ENCODE measurements around the gene SMCO4.

The SMCO4 gene

DNA sequence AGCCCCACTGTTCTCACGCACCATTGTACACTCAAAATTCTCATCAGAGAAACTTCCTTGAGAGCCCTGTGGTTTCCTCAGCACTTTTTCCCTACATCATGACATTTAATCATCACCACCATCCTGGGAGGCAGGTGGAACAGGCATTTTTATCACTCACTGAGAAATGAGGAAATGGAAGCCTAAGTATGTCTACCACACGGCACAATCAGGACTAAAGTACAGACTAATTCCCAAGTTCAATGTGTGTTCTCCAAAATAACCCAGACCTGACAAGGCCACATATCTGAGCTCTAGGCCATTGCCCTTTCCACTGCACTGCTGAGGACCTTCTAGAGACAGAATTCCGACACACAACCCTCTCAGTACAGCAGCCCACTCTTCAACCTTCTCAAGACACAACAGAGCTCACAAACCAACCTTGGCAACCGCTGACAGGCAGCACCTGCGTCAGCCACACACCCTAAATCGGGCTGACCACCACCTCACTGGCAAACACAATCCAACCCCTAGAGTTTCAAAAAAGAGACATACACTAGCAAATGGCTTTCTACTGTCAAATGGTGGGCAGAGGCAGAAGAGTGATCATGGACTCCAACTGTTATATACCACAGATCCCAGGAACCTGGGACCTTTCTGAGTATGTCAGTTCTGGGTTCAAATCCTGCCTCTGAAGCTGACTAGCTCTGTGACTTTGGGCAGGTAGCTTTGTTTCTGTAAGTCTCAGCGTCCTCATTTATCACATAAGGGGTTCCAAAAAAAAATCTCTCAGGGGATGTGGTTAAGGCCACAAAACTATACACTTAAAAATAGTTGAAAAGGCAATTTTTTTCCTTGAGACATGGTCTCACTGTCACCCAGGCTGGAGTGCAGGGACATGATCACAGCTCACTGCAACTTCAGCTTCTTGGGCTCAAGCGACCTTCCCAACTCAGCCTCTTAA, 16.3 kb downstream of the SMCO4 start:
- no peak for DNase-seq

DNA sequence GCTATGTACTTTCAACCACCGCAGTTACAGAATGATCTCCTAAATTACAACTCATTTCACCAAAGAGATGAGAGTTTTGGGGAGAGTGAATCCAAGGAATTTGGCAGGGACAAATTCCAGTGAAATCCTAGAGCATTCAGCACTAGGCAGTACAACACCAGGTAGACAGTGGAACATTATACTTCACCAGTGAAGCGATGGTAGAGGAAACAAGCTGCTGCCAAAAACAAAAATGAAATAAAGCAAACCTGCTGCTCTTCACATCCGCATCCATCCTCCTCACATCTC, 16.9 kb downstream of the SMCO4 start:
- DNase-seq: no peak

DNA sequence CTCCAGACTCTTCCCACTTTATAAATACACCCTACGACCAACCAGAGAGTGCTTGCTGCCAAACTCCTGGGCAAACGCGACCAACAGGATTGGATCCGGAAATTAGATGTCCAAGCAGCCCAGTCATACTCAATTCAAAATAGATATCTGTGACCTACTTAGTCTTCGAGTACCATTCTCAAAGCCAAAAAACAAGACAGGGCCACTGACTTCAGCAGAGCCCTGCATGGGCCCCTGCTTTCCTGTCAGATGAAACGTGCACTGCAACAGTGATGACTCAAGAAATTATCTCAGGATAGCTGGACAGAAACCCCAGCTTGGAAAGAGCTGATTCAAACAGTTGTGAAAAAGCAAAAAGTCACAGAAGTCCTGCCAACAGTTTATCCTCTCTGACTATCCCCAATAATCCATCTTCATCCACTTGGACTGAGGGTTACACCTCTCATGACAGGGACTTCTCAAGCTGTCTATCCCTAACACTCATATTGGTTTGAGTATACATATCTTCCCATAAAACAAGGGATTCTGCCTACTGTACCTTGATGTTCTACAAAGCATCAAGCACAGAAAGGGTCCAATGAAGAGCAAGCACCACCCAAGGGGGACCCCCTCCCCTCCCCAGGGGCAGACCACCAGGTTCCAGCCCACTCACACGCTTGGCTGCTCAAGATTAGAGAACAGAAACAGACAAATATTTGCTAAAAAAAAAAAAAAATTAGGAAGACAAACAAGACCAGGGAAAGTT, 17.4 kb downstream of the SMCO4 start:
- DNase-seq: no peak

DNA sequence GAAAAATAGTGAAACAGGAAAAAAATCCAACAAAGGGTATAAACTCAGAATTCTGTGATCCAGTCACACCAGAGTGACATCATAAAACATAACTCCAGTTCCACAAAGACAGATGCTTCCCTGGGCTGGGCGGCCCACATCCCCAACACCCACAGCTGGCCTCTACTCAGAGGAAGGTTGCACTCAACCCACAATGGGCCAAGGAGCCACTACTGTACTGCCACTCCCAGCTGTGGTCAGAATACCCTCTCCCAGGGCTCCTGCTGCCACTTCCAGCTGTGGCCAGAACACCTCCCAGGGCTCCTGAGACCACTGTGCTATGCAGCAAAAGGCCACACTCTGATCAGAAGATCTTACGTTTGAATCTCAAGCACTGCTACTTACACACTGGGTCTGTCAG, 18.3 kb downstream of the SMCO4 start:
- DNase-seq: no peak

DNA sequence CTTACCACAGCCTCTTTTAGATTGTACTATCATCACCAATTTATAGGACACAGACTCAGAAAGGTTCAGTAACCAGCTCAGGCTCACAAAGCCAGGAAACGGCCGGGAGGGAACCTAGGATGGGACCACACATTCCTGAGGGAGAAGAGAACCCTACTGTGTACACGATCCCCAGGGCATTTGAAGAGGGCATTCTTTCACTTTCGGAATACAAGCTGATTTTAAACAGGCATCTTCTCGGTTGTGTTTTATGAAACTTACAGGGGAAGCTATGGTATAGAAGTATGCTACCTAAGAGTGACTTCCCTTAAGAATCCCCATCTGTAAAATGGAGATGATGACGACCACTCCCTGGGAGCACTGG, 19.0 kb downstream of the SMCO4 start:
- DNase-seq: no peak

DNA sequence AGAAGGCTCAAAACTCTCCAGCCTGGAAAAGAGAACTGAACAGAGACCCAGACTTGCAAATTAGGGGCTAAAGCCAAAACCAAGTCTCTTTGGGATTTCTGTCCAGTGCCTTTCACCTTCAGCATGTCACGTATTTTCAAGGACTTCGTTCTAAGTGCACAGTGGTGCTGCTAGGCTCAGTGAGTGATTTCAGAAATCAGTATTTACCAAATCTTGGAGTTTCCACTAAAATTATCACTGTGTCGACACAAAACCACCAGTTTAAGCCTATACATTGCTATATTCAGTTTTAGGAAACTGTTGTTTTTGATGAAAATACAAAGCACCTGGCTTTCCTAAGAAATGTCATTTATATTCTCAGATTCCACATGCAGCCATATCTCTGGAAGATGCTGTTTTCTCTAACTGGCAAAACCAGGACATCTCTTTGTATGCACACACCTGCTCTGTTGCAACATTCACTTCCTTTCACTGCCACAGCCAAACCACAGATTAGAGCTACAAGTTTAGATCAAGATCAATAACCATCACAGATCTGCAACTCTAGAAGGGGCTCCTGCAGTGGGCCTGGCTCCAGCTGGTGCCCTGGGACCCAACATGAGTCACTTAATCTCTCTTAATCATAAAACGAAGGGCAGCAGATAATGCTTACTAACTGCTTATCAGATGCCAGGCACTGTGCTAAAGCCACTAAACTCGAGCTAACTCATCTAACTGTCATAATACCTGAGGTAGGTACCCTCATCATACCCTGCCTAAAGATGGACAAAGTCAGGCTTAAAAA, 22.3 kb downstream of the SMCO4 start:
- no peak for DNase-seq

DNA sequence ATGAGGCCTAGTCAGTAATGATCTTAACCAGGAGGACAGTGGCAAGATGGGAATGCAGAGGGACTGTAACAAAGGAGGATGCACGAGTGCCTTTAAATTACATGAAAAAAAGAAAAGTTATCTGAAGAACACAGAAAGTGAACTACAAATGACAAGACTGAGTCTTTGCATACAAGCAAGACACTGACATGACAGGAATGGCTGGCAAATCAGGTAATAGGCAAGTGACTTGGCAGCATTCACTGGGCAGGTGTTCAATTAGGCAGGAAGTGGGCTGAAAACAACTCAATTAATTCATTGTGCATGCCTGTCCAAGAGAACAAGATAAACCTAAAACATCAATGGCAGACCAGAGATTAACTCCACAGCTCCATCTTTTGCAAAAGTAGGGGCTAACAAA, 24.0 kb downstream of the SMCO4 start:
- DNase-seq: no peak

DNA sequence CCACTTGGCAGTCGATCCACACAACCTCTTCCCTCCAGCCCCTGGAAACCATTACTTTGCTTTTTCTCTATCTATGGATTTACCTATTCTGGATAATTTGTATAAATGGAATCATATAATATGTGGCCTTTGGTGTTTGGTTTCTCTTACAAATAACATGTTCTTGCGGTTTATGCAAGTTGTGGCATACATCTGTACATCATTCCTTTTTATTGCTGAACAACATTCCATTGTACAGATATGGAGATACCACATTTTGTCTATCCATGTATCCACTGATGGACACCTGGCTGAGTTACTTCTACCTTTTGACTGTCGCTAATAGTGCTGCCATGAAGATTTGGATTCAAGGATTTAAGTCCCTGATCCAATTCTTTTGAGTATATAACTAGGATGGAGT, 25.1 kb downstream of the SMCO4 start:
- DNase-seq: no peak

DNA sequence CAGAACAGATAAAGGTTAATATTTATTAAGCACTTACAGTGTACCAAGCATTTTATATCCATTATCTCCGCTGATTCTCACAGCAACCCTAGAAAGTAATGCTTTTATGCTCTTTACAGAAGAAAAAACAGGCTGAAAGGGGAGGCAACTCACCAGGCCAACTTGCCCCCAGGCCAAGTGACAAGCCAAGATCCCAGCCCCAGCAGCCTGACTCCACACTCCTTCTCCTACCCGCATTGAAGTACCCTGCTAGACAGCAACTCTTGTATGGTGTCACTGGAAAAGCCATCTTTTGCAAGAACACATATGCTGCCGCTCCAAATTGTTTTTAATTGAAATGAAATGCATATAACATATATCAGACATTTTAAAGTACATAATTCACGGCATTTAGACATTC, 25.6 kb downstream of the SMCO4 start:
- no peak for DNase-seq

DNA sequence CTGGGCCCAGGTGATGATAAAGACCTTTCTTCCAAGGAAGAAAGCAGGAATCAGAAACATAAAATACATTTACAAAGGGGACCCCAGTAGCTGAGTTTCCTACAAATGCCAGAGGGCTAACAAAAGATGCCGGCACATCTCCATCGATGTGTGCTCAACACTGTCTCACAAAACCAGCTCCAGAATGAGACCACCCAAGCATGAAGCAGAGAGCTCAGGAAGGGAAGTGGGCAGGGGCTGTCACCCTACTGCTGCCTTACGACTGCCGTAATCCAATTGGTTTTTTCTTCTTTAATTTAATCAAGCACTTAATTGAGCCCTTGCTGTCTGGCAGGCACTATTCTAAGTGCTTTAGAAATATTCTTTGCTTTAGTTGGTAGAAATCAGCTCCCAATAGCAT, 26.1 kb downstream of the SMCO4 start:
- no peak for DNase-seq

DNA sequence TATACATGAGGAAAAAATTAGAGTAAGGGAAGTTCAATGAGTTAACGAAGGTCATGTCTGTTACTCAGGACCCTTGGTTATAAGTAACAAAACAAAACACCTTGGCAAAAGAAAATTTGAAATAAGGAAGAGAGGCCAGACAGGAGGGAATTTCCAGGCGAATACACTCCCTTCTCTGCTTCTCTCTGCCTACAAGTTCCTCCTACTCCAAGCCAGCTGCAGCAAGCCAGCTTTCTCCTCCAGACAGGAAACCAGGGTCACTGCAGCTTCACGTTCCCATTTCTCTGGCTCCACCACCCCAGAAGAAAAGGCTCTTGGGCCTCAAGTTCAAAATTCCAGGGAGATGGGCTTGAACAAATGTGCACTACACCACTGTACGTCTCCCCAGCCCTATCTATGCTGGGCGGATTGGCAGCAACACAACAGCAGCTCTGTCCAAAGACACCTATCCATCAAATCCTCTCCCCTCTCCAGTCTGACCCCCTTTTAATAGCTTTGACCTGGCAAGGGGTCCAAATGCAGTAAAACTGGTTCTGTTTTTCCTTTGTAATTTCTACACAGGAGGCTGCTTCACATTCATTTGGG, 27.7 kb downstream of the SMCO4 start:
- no peak for DNase-seq

DNA sequence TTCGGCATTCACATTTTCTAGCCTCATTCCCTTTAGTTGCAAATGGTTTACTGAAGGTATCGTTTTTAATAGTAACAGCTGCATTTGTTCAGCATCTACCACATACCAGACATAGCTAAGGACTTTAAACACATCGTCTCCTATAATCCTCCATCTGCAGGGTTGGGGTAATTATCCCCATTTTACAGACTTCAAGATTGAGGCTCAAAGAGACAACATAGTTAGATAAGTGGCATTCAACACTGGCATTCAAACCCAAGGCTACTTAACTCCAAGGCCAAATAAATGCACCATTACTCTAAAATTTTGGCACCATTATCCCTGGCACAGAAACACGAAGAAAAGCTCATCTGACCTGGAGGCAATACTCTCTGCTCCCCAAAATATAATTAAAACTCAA, 28.5 kb downstream of the SMCO4 start:
- no peak for DNase-seq

DNA sequence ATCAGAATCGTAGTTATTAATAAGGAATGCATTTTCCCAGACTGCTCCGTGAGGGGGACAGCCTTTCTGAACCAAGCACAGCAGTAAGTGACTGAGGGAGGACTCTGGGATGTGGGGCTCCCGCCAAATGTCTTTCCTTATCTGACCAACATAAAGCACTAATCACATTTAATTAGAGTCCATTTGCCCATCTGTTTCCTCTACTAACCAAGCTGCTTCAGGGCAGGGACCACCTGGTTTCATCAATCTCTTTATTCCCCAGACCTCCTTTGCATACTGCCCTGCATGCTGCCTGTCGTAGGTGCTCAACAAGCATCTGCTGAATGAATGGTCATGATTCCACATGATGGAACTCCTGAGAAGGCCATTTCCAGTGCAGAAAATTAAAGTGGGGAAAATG, 29.4 kb downstream of the SMCO4 start:
- no peak for DNase-seq

DNA sequence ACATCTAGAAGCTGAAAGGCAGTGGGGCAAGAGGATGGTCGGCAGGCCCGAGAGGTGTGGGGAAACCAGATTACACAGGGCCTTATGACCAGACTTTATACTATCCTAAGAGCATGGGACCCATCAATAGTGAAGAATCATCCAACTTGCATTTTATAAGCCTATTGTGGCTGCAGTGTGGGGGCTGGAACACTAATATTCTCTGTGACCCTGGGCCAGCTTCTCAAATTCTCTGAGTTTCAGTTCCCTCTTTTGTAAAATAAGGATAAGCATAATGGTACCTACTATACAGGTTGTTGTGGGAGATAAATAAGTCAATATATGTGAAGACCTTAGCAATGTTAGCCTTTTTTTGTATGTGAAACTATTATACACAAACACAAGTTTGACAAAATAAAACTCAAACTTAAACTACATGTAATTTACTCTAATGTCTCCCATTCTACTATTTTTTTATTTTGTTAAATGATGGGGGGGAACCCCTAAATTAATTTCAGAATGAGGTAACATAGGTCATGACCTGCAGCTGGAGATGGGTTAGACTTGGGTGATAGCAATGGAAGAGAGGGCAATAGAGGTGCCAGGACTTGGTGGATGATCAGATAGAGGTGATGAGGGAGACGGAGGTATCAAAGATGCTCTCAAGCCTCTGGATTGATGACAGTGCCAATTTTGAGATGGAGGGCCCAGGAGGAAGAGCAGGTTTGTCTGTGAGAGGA, 30.1 kb downstream of the SMCO4 start:
- no peak for DNase-seq

DNA sequence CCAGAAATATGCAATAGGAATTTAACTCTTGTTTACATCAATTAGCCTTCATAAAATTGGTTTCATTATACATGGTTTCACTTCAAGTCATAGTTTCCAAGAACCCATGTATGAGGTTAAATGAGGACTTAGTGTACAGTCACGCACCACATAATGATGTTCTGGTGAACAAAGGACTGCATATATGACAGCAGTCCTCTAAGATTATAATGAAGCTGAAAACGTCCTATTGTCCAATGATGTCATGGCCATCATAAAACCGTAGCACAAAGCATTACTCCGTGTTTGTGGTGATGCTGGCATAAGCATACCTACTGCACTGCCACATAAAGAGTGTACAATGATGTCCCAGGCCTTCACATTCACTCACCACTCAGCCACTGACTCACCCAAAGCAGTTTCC, 31.1 kb downstream of the SMCO4 start:
- no peak for DNase-seq

DNA sequence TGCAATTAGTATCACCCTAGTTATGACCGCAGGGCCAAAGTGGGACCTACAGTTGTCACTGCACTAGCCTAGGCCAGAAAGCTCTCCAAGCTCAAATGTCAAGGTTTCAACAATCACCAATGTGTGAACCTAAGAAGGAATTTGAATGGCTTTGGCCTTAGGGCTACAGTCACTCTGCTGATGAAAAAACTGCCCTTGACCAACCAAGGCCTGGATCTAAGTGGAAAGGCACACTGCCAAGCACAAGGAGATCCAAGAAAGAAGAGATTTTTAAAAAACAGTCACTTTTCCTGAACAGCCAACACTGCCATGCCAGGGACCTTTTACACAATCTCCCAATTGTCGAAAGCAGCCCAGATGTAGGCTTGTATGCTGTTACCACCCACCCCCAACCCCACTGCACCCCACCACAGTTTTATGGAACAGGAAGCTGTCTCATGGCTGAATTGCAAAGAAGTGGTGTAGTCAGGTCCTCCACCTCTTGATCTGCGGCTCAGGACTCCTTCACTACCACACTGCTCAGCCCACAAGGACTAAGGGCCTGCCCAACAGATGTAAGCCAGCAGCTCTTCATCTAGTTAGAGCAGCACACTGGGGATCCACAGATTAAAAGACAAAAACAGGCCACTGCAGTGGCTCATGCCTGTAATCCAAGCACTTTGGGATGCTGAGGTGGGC, 32.9 kb downstream of the SMCO4 start:
- DNase-seq: no peak

DNA sequence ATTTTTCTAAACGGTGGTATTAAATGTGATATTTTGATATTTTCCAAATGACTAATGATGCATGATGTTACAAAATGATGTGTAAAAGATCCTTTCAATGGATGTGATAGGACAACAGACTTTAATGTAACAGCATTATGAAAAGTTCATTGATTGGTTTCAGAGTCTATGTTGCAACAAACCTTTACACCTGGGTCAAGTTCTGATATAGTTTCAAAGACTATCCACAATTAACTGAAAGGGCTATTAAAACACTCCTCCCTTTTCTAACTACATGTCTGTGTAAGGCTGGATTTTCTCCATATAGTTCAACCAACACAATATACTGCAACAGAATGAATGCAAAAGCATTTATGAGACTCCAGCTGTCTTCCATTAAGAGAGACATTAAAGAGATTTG, 35.7 kb downstream of the SMCO4 start:
- DNase-seq: no peak

DNA sequence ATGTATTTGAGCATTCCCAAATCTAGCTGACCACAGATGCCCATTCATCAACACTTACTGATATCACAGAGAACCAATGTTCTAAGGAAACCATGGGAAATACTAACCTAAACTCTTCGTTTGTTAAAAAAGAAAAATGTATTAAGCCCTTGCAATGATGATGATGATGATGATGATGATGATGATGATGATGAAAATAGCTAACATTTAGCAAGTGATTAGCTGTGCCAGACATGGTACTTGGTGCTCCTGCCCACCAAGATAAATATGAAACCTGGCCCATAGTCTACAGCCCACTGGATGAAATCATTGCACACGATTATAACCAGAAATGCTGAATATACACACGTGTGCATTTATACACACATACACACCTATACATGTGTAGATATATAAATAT, 37.5 kb downstream of the SMCO4 start:
- DNase-seq: no peak

DNA sequence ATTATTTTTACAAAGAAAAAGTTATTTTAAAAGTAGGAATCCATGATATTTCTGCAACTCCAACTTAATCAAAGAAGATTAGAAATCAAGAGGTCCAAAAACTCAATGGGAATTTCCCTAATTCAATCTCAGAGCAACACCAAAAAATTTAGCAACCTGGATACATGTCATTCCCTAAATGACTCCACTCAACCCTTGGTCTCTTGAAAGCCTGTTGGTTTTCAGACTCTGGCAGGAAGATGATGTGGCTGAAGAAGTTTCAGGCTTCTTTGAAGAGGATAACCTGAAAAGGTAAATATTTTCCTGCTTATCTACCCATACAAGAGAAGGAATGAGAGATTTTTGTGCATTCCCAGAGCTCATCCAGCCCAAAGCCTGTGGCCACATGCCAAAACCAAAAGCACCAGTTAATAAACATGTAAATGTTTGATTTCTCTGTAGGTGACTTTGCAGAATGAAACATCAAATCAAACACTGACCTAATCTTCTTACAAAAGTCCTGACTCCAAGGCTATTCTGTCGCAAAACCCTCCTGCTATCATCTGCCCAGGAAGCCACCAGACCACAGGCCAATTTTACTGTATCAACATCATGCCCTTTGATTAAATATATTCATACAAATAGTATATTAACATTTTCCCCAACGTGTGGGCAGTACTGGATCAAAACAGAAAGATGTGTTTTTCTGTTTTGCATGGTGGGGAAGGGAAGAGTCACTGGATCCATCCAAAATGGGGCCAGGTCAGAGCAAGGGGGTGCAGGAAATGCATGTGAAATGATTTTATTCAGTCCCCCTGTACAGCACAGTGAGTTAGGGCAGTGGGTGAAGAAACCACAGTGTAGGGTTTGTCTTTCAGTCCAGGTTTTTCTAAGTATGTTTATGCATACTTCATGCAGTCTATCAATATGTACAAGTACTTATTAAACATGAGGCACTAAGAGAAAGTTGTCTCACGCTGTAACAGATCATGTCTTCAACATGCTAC, 38.8 kb downstream of the SMCO4 start:
- DNase-seq: no peak

DNA sequence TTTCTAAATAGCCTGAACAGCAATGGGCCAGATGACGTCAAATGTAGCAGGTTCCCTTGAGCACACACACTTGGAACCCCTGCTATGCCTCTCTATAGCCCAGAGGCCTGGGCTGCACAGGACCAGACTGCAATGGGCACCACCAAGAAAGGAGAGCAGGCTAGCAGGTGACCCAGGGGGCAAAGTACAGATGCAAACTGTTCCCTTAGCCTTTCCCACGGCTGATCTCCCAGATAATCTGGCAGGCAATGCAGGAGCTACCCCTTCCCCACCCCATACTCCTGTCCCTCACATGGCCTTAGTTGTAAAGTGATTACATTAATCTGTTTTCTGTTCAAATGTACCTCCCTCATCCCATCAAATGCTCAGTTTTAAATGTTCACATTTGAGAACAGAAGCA, 41.3 kb downstream of the SMCO4 start:
- no peak for DNase-seq

DNA sequence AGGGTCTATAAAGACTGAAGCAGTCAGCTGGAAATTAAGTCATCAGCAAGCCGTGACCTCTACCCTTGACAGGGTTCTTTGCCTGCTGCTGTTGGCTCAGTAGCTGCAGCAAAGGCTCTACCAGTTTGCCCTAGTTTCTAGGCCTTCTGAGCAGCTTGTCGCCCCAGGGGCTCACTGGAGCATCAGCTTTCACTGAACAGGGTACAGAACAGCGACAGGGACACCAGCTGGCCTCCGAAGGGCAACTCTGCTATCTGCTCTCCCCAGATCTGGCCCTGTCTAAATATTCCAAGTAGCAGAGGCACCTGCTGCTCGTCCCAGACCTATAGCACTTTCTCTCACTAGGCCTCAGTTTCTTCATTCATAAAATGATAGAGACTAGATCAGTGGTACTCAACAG, 42.4 kb downstream of the SMCO4 start:
- DNase-seq: no peak

All from stimulated activated CD4-positive, alpha-beta T cell treated with anti-CD3 and anti-CD28 coated beads, Interleukin-2, amount 100 ng/mL, for 24 hours (primary cell).